T-helper 17 cell (primary cell): ENCODE measurements around the gene BEST1. TPM values are rescaled to one million over a fixed set of nuclear protein-coding genes. Genes with fewer than 3 reads are reported as not detected.
"Not testable (repeated sequence)": the region's sequence is repeated elsewhere in the genome, so short reads cannot be mapped to it uniquely, and the experiment has no call there.

Source experiments
- ATAC-seq: fragments of 150-1000 bp; cut with Tn5 transposase; 2 replicates; pipeline ENCODE4 v1.10.0; 2021; ENCODE audit warnings: mild to moderate bottlenecking, moderate library complexity
- DNase-seq, 3 donors: peaks; one replicate each; pipeline versions ENCODE4 v3.0.0 to v3.0.0-alpha.2; 2020 to 2021
- H3K9me3 ChIP-seq: one replicate; pipeline ENCODE4 v1.7.0; 2013; ENCODE audit warnings: low read length, mild to moderate bottlenecking; ENCODE audit not compliant: control insufficient read depth, poor library complexity, severe bottlenecking
- H3K27ac Mint-ChIP-seq: one replicate; pipeline ENCODE4 v1.8.0; 2022; ENCODE audit warnings: mild to moderate bottlenecking, moderate library complexity, mixed read lengths
- H3K27me3 Mint-ChIP-seq: one replicate; pipeline ENCODE4 v1.8.0; 2022; ENCODE audit warnings: mixed read lengths
- H3K36me3 Mint-ChIP-seq: one replicate; pipeline ENCODE4 v1.8.0; 2022; ENCODE audit warnings: low read depth, mixed read lengths
- H3K4me1 Mint-ChIP-seq: one replicate; pipeline ENCODE4 v1.8.0; 2022; ENCODE audit warnings: mild to moderate bottlenecking, mixed read lengths
- H3K4me3 Mint-ChIP-seq: one replicate; pipeline ENCODE4 v1.8.0; 2022; ENCODE audit warnings: mild to moderate bottlenecking, moderate library complexity, mixed read lengths
- total RNA-seq, 4 donors: library from RNA in 2 of 4; stranded (reverse) in 2 of 4; gene quantifications; one replicate each; pipeline ENCODE4 v1.2.3 and lab custom pipeline; 2022 to 2026

BEST1 gene
- total RNA-seq, 2 donors from 2014 or later = 0.26 to 0.35 TPM

DNA sequence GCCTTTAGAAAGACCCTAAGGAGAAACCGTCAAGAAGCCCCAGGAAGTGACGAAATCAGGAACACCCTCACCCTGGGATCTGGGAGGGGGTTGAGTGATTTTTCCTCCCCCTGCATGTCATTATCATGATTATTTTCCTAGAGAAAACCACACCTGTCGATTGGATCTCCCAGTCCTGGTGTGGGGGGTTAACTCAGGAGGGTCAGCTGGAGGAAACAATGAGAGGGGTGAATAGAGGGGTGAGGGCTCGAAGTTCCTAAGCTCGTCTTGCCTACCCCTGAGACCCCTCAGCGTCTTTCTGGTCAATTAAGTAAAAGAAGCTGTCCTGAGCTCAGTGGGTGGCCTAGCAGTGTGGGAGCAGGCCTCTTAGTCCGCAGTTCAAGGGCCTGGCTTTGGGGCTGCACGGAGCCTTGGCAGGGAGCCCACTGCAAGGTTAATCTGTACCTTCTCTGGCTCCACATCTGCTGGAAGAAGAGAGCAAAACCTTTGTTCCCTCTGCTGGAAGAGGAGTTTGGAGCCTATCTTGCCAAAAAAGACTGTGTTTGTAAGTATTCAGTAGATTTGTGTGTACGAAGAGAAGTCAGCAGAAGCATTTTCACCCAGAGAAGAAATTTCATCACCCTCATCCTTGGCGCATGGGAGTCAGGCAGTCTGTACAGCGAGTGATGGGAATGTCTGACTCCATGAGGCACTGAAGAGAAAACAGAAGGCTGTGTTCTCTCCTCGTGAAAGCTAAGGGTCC lies 51.5 kb downstream of the BEST1 start:
- H3K27ac Mint-ChIP-seq = no peak overlapping the region
- H3K4me3 Mint-ChIP-seq = no peak overlapping the region
- DNase-seq (no peak), ATAC-seq (no peak)
- no peaks in the 10 kb centered on the region for H3K9me3 ChIP-seq
- H3K36me3 Mint-ChIP-seq = peaks cover 4% of the 10 kb centered on the region
- no peaks in the 10 kb centered on the region for H3K4me1 Mint-ChIP-seq
- H3K27me3 Mint-ChIP-seq = peaks cover 10% of the 10 kb centered on the region

- H3K36me3 Mint-ChIP-seq, H3K9me3 ChIP-seq, H3K4me1 Mint-ChIP-seq, DNase-seq, H3K4me3 Mint-ChIP-seq, ATAC-seq: not testable (repeated sequence)
- H3K27me3 Mint-ChIP-seq = peaks cover 10% of the 10 kb centered on the region
- peak overlapping the region; percentile 34 for H3K27ac Mint-ChIP-seq
These were observed 52.1 kb downstream of the BEST1 start for GRCh38 chr11:62002283-62002682.

- peaks cover 4% of the 10 kb centered on the region for H3K36me3 Mint-ChIP-seq
- DNase-seq = no peak
- H3K9me3 ChIP-seq = no peaks in the 10 kb centered on the region
- no peaks in the 10 kb centered on the region for H3K4me1 Mint-ChIP-seq
- ATAC-seq = no peak
- peaks cover 10% of the 10 kb centered on the region for H3K27me3 Mint-ChIP-seq
- H3K4me3 Mint-ChIP-seq = no peak overlapping the region
- no peak overlapping the region for H3K27ac Mint-ChIP-seq
These were observed 54.3 kb downstream of the BEST1 start for GRCh38 chr11:62004473-62004872.

GRCh38 chr11:62008193-62008592 lies 58.0 kb downstream of the BEST1 start:
- no peaks in the 10 kb centered on the region for H3K9me3 ChIP-seq
- Mint-ChIP-seq H3K27me3 (peaks cover 10% of the 10 kb centered on the region), H3K4me1 (no peaks in the 10 kb centered on the region), H3K27ac (no peak overlapping the region), H3K36me3 (no peaks in the 10 kb centered on the region), H3K4me3 (no peak overlapping the region)
- DNase-seq (no peak), ATAC-seq (no peak)

DNA sequence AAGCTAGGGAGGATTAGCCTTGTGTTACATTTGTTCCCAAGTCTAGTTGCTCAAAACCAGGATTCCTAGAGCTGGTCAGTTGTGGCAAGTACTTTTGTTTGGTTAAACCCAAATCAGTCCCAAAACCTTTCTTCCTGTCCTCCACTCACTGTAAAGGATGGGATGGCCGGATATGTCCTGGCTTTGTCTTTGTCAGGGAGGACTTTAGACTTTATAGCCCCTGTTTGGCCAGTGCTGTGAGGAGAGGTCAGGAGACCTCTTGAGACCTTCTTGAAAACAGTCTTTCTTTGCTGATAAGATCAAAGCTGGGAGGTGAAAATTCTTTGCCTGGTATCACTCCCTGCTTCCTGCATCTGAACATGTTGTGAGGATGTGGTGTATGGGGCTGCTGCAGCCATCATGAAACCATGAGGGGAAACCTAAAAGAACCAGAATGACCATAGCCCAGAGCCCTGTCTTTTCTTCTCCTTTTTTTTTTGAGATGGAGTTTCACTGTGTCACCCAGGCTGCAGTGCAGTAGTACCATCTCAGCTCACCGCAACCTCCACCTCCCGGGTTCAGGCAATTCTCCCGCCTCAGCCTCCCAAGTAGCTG lies 60.9 kb downstream of the BEST1 start:
- no peaks in the 10 kb centered on the region for H3K9me3 ChIP-seq
- no peak for ATAC-seq
- H3K27me3 Mint-ChIP-seq = no peaks in the 10 kb centered on the region
- H3K4me3 Mint-ChIP-seq = no peak overlapping the region
- no peaks in the 10 kb centered on the region for H3K36me3 Mint-ChIP-seq
- H3K4me1 Mint-ChIP-seq = no peaks in the 10 kb centered on the region
- H3K27ac Mint-ChIP-seq = peak overlapping the region; percentile 49
- no peak for DNase-seq

GRCh38 chr11:62011881-62012280 lies 61.7 kb downstream of the BEST1 start:
- no peak for DNase-seq
- Mint-ChIP-seq H3K4me1 (no peaks in the 10 kb centered on the region), H3K4me3 (no peak overlapping the region), H3K27ac (peak overlapping the region; percentile 49), H3K27me3 (no peaks in the 10 kb centered on the region), H3K36me3 (no peaks in the 10 kb centered on the region)
- ATAC-seq = no peak
- H3K9me3 ChIP-seq = no peaks in the 10 kb centered on the region

- Mint-ChIP-seq H3K36me3 (no peaks in the 10 kb centered on the region), H3K4me3 (no peak overlapping the region), H3K27me3 (no peaks in the 10 kb centered on the region), H3K4me1 (no peaks in the 10 kb centered on the region), H3K27ac (peak overlapping the region; percentile 8)
- ATAC-seq = no peak
- DNase-seq = no peak
- H3K9me3 ChIP-seq = no peaks in the 10 kb centered on the region
These were observed 62.3 kb downstream of the BEST1 start for GRCh38 chr11:62012451-62012831.

DNA sequence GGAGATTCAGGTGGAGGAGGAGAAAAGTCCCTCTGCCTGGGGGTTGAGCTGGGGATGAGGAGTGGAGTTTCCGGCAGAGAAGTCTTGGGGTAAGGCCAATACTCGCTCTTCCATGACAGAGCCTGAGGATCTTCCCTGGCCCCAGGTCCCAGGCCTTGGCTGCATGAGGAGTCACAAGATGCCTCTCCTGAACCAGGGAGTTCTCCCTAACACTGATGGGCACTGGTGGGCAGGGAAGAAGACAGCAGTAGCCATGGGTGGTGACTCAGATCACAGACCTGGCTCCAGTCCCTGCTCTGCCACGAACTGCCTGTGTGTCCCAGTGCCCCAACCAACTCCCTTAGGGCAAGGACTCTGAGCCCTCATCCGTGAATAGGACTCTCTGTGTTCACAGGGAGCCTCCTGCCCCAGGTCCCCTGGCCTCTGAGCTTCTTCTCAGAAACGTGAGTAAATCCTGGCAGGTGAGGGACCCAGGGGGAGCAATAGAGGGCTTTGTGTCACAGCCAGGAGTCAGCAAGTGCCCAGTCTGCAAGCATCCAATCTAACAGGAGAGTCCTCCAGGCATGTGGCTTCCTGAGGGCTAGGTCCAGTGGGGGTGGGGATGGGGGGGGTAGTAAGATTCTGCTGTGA lies 62.8 kb downstream of the BEST1 start:
- Mint-ChIP-seq H3K36me3 (no peaks in the 10 kb centered on the region), H3K27me3 (no peaks in the 10 kb centered on the region), H3K4me1 (no peaks in the 10 kb centered on the region), H3K4me3 (no peak overlapping the region), H3K27ac (peak overlapping the region; percentile 8)
- no peaks in the 10 kb centered on the region for H3K9me3 ChIP-seq
- DNase-seq (no peak), ATAC-seq (no peak)

Other genes starting within 250 kb of the BEST1 start
- gene MYRF, start 197.7 kb upstream of the BEST1 start, total RNA-seq = 1 to 10 TPM in 1 of 2 donors, under 1 TPM in 1; 0.47 to 1.5 TPM
- gene TMEM258, start 157.8 kb upstream of the BEST1 start, total RNA-seq = 10 to 100 TPM; 68.4 to 77.6 TPM
- 10 to 100 TPM in 1 of 2 donors, 1 to 10 TPM in 1; 9.7 to 13.0 TPM for gene FEN1, start 157.4 kb upstream of the BEST1 start, total RNA-seq
- 1 to 10 TPM; 1.2 to 4.6 TPM for gene FADS1, start 133.3 kb upstream of the BEST1 start, total RNA-seq
- 10 to 100 TPM in 1 of 2 donors, 1 to 10 TPM in 1; 5.2 to 15.7 TPM for gene FADS2, start 122.1 kb upstream of the BEST1 start, total RNA-seq
- gene FADS3, start 58.8 kb upstream of the BEST1 start, total RNA-seq = 10 to 100 TPM in 1 of 2 donors, 1 to 10 TPM in 1; 8.5 to 14.5 TPM
- not detected for gene RAB3IL1, start 32.8 kb upstream of the BEST1 start, total RNA-seq
- 1,000 to 10,000 TPM; 1,744 to 2,260 TPM for gene FTH1, start 17.3 kb downstream of the BEST1 start, total RNA-seq
- 10 to 100 TPM; 15.9 to 22.3 TPM for gene INCENP, start 173.7 kb downstream of the BEST1 start, total RNA-seq
- not detected for gene SCGB1D1, start 239.9 kb downstream of the BEST1 start, total RNA-seq